Measurements from ENCODE around the gene METTL22.

The METTL22 gene

DNA sequence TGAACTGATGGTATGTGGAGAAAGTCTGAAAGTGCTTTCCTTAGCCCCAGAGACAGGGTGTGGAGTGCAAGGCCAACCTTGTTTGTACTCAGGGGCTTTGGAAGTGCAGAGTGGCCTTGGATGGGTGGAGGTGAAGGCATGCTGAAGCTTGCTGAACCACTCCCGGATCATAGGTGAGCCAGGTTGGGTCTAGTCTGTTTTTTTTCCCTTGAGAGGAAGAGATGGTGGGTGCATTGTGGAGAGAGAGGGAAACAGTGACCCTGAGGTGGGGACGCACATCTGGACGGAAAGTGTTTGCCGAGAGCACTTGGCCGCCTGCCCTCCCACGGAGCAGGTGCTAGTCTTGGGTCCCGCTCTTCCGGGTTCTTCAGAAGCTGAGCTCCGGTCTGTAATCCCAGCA lies 65.4 kb downstream of the METTL22 start:
- no peak for DNase-seq

DNA sequence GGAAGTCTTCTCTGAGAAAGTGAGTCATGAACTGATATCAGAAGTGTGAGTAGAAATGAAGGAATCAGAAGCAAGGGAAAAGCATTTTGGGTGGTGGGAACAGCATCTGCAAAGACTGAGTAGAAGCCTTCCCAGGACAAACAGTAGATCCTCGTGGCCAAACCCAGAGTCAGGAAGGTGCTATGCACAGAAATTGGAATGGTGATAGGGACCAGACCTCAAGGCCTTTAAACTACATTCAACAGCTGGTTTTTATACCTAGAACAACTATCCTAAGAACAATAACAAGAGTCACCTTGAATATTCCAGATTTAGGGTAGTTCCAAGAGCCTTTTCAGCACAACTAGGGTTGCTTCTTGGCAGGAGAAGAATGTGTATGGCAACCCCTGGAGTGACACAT lies 68.2 kb downstream of the METTL22 start:
- no peak for DNase-seq

DNA sequence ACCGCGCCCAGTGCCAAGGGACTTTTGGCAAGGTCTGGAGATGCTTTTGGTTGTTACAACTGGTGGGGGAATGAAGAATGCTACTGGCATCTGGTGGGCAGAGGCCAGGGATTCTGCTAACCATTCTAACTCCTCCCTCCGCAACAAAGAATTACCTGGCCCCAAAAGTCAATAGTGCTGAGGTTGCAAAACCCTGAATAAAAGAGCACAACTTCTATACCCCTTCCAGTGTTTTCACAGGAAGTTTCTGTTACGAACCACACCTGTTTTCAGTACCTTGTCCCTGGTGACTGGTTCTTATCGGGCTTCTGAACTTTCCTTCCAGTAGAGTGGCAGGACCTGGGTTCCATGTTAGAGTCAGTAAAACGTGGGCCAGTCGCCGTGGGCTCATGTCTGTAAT lies 70.2 kb downstream of the METTL22 start:
- no peak for DNase-seq

DNA sequence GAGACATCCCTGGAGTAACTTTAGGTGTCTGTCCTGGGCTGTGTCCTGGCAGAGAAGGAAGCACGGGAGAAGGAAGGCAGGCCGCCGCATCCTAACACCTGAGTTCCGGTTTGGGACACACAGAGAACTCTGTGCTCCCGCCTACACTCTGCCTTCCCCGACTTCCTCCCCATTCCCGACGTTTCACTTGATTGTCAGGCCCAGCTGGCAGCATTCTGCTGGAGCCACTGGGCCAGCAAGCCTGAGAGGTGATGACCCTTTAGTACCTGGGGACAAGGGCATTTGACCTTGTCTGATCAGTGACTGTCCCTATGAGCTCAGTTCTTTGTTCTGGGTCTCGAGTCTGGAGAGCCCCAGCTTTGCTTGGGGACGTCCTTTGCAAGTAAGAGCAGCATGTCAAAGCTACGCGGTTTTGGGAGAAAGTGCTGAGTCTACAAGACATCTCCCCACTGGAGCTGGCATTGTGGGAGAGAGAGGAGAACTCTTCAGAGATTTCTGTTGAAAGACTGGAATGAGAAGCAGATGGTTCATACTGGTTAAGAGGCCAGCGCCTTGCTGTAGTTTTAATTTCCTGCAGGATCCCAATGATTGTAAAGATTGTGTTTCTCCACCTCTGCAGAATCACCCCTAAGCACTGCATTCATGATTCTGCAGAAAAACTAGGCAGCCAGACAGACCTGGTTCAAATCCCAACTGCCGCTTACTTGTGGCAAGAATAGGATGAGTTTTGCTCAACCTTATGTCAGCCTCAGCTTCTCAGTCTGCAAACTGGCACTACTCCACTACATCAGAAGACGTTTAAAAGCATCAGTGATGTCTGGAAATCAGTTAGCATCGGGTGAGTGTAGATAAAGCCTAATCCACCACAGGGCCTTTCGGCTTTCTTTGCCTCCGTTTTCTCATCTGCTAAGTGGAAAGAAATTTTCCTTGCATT lies 73.6 kb downstream of the METTL22 start:
- DNase-seq: no peak

DNA sequence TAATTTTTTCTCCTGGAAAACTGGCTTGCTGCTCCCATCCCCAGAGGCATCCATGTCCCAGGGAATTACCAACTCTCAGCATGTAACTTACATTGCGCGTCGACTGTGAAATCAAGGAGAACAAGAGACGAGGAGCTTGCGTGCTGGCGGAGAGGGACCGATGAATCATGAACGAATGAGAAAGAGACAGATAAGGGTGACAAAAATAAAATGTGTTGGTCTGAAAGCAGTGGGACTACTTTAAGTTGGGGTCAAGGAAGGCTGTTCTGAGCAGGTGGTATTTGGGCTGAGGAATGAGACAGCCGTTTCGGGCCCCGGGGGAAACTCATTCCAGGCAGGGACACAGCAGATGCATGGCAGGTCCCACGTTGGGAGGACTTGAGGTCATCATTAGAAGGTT lies 75.4 kb downstream of the METTL22 start:
- DNase-seq: no peak

DNA sequence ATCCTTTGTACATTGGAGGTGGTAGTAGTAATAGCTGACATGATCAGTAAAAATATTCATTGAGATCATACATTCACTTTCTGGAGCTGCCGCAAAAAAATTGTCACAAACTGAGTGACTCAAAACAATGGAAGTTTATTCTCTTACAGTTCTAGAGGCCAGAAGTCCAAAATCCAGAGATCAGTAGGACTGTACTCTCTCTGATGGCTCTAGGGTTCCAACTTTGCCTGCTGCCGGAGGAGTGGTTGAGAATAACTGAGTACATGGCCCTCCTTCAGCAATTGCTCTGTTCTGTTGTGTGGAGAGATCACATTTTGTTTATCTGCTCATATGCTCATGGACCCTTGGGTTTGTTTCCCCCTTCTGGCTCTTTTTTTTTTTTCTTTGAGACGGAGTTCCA lies 76.5 kb downstream of the METTL22 start:
- DNase-seq: no peak
